GM12891 (cell line): ENCODE results near the gene ADGRB2.
A peak's percentile ranks its signal among the peaks of the same experiment; 100 is the strongest.

Experiments
- DNase-seq: peaks from one replicate; pipeline ENCODE4 v3.0.0; 2011; ENCODE audit warnings: low spot score; ENCODE audit not compliant: insufficient read length
- FAIRE-seq: peaks from 2 replicates; lab custom pipeline; 2011; peaks lifted over from hg19 to GRCh38; lab: Jason Lieb, UNC
- PAX5 ChIP-seq: IDR thresholded peaks from 2 replicates; pipeline ENCODE4 v1.6.1; 2011; ENCODE audit warnings: low read length, moderate library complexity, mild to moderate bottlenecking; ENCODE audit not compliant: insufficient read depth, severe bottlenecking
- POLR2A ChIP-seq: IDR thresholded peaks from 2 replicates; pipeline ENCODE4 v1.6.1; 2011; ENCODE audit warnings: low read depth, low read length, control low read depth
- POLR2AphosphoS5 ChIP-seq: IDR thresholded peaks from 2 replicates; pipeline ENCODE4 v1.6.1; 2011; ENCODE audit warnings: low read depth, low read length, control low read depth
- POU2F2 ChIP-seq: IDR thresholded peaks from 2 replicates; pipeline ENCODE4 v1.6.1; 2011; ENCODE audit warnings: low read depth, mild to moderate bottlenecking, control low read depth, low read length, moderate library complexity
- SPI1 ChIP-seq: IDR thresholded peaks from 2 replicates; pipeline ENCODE4 v1.6.1; 2011; ENCODE audit warnings: low read depth, low read length, control low read depth
- TAF1 ChIP-seq: IDR thresholded peaks from 2 replicates; pipeline ENCODE4 v1.6.1; 2011; ENCODE audit warnings: low read depth, low read length, control low read depth

The ADGRB2 gene

DNA sequence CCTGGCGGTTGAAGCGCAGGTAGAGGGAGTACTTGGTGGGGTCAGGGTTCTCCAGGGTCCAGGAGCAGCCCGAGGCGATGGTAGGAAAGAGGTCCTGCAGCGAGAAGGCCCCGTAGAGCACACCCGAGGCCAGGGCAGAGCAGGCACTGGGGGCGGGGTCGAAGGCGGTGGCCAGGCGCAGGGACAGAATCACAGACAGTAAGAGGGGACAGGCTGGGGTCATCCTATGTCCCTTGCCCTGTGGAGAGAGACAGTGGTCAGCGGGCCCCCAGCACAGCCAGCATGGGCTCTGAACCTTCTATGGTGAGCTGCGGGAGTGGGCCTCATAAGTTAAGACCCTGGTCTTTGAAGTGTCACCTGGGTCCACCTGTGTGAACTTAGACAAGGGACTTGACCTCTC, 7.6 kb downstream of the ADGRB2 start:
- TF ChIP-seq POU2F2 (no peak), SPI1 (no peak), TAF1 (no peak), POLR2AphosphoS5 (no peak), POLR2A (no peak), PAX5 (no peak)
- DNase-seq, result no peak
- FAIRE-seq, result no peak

DNA sequence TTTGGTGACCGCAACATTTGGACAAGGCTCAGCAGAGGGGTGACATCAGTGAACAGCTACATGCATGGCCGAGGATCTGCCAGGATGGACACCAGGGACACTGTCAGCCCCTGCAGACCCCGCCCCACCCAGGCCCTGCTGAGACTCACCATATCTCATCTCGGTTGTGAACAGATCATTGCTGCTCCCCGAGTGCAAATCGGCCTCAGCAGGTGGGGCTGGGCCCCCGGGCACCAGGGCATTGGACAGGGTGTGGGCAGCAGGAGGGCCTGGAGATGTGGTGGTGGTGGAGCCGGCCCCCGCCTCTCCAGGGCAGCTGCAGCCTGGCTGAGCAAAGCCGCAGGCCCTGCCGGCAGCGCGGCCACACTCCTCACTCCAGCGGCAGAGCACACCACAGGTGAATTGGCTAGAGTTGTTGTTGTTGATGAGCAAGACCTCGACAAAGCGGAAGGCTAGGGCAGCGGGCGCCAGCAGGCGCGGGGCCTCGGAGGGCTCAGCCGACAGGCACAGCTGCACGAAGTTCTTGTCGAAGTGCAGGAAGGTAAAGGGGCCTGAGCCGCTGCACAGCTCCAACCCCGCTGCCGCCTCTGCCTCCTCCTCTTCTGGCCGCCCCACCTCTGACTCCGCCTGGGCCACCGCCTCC, 8.2 kb downstream of the ADGRB2 start:
- DNase-seq (no peak), FAIRE-seq (no peak)
- TF ChIP-seq POLR2A (no peak), SPI1 (no peak), TAF1 (no peak), PAX5 (no peak)

DNA sequence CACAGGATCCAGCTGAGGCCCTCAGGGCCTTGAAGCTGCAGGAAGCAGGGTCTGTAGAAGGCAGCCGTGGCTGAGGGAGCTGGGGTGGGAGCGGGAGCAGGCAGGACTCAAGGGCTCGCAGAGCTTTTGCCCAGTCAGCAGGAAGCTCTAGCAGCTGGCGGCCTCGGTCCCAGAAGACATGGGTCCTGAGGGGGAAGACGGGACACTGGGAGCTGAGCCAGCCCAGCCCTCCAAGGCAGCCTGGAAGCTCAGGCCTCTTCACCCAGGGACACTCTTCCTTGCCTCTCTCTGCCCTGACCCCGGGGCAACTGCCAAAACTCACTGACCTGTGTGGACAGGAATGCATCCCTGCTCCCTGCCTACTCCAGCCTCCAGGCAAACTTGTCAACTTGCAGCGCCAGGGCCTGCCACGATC, 8.9 kb downstream of the ADGRB2 start:
- TF ChIP-seq TAF1 (no peak), PAX5 (no peak), POLR2A (no peak), SPI1 (no peak), POLR2AphosphoS5 (no peak), POU2F2 (no peak)
- DNase-seq (no peak), FAIRE-seq (no peak)

DNA sequence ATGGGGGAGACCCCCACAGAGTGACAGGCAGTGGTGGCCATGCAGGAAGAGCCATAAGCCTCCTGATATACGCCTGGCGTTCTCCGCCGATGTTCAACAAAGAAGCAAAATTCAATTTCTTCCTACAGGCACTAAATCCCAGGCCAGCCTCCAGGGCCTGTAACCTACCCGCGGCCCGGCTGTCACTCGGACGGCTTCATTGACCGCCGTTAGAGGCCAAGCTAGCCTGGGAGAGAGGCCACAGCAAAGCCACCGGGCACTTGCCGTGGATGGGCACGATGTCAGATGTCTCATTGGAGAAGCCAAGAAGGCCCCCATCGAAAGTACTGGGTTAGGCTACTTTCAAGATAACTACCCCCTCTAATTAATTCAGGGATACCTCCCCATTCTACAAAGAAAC, 9.7 kb downstream of the ADGRB2 start:
- TF ChIP-seq POLR2A, result no peak
- no peak for TF ChIP-seq POU2F2
- no peak for TF ChIP-seq TAF1
- TF ChIP-seq PAX5, result no peak
- no peak for TF ChIP-seq POLR2AphosphoS5
- TF ChIP-seq SPI1, result no peak
- DNase-seq (no peak), FAIRE-seq (no peak)

DNA sequence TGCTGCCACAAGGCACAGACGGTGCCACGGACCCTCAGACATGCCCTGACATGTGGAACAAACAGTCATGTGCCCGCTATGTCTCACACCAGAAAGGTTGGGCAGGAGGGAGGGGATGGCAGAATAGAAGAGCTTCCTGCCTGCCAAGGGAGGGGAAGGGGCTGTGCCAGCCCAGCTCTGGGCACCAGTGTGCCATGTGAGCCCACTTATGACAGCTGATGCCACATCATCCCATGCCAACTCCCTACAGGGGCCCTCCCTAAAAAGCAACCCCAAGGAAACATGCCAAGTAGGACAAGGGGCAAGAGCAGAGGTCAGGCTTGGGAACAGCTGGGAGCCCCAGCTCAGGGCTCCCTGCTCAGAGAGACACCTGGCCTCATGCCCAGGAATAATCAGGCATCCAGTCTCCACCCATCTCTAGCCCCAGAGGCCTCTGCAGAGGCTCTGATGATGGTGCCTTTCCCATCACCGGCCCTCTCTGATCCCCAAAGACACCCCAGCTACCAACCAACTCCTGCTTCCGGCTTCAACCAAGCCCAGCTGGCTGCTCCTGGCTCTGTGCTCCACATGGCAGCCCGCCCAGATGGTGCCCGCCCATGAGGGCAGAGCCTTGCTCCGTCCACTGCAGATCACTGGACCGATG, 10.3 kb downstream of the ADGRB2 start:
- DNase-seq (no peak), FAIRE-seq (no peak)
- TF ChIP-seq POLR2AphosphoS5, result no peak
- TF ChIP-seq PAX5, result no peak
- no peak for TF ChIP-seq POU2F2
- TF ChIP-seq TAF1, result no peak
- no peak for TF ChIP-seq SPI1
- TF ChIP-seq POLR2A, result no peak

DNA sequence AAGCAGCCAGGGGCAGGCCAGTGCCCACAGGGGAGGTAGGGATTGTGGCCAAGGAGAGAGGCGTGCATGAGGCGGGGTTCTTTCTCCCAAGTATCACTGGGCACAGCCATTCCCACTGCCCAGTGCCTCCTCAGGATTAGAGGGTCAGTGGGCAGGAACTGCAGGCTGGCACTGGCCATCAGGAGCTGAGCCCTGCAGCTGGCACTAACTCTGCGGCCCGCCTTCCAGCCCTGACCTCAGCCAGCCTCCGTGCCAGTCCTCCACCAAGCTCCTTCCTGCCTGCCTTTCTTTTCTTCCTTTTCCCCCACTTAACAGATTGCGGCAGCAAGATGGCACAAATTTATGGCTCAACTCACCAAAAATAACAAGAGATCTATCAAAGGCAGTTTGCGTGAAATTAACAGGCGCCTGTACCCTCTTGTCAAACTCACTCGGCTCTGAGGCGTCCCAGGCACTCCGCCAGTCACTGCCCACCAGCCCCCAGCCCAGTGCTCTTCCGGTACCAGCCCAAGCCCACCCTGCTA, 11.1 kb downstream of the ADGRB2 start:
- no peak for FAIRE-seq

DNA sequence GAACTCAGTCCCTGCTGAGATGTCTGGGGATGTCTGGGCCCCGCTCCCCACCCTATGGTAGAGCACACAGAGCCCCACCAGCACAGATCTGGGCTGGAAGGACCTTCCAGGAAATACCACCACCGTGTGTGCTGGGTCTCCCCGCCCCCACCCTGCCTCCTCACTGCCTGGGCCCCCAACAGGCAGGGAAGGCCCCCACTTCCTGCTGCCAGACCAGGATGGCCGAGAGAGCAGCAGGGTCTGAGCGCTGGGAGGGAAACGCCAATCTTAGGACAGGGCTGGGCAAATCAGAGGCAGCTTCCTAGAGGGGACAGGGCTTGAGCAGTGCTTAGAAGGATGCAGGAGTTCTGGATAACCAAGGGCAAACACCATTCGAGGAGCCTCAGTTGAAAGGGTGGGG, 11.9 kb downstream of the ADGRB2 start:
- FAIRE-seq, result no peak
- no peak for TF ChIP-seq POLR2AphosphoS5
- no peak for TF ChIP-seq TAF1
- TF ChIP-seq PAX5, result no peak
- DNase-seq, result no peak

More for the DNA sequence above, 11.1 kb downstream of the ADGRB2 start:
- DNase-seq, result no peak
- TF ChIP-seq POLR2AphosphoS5, result no peak
- TF ChIP-seq POU2F2, result no peak
- no peak for TF ChIP-seq TAF1
- no peak for TF ChIP-seq PAX5
- no peak for TF ChIP-seq SPI1
- no peak for TF ChIP-seq POLR2A

DNA sequence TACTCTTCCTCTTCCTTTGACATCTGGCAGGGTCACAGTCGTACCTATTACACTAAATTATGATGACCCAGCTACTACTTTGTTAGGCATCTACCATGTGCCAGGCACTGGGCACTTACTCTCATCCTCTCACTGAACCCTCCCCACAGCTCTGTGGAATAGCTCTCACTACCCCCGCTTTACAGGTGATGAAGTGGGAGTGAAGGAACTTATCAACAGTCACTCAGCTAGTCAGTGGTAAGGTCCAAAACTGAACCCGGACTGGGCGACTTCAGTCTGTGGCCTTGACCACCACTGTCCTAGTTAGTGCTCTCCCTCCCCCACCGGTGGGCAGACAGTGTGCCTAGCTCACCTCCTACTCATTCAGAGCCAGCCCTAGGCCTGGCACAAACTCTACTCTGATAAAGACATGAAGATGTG, 12.3 kb downstream of the ADGRB2 start:
- TF ChIP-seq SPI1 (no peak), PAX5 (no peak), POLR2AphosphoS5 (no peak), POU2F2 (no peak), TAF1 (no peak), POLR2A (no peak)
- FAIRE-seq, result peak; percentile 67
- DNase-seq, result no peak

DNA sequence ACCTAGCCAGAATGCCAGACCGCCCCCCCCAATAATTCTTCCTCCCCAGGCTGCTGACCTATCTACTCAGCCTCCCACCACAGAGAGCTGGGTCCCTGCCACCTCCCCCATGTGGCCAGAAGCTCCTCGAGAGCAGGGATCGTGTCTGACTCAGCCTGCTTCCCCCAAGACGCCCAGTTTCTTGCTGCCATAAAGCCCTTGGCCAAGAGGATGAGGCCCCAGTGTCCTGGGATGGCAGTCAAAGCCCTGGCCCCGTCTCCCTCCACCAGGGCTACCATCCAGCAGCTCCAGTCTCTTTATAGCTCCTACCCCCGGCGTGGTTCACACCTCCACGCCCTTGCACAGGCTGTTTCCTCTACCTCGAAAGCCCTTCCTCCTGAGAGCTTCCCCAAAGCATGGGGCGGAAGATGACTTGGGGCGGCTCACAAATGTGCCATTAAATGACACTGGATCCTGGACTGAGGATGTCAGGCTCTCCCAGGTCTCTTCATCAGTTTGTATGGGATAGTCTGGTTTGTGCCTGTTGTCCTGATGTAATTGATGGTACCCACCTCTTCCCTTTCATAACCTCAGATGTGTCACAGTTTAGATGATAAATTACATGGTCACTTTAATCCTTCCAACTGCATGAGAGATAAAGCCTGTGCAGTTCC, 13.2 kb downstream of the ADGRB2 start:
- DNase-seq, result no peak
- peak; percentile 64 for FAIRE-seq
- no peak for TF ChIP-seq SPI1
- no peak for TF ChIP-seq POU2F2
- TF ChIP-seq POLR2A, result no peak
- TF ChIP-seq TAF1, result no peak
- no peak for TF ChIP-seq PAX5
